KBM-7 (cell line): ENCODE data around the gene RPLP1.
"Not testable (repeated sequence)": the region's sequence is repeated elsewhere in the genome, so short reads cannot be mapped to it uniquely, and the experiment has no call there.

ENCODE experiments used
- DNase-seq: peaks from one replicate; pipeline ENCODE4 v3.0.0-alpha.2; 2015
- in situ Hi-C: fragments of 300-500 bp; cut with MboI; formaldehyde crosslinking; loops from 2 replicates; pipeline ENCODE4 v1.14.3; 2020; ENCODE audit warnings: low sequenced_read_pairs, low pct_unique_long_range_greater_than_20kb, mixed read lengths

RPLP1 gene

GRCh38 chr15:69434679-69435078 lies 17.9 kb upstream of the RPLP1 start:
- in situ Hi-C loops: no loop called here
- DNase-seq: no peak

DNA sequence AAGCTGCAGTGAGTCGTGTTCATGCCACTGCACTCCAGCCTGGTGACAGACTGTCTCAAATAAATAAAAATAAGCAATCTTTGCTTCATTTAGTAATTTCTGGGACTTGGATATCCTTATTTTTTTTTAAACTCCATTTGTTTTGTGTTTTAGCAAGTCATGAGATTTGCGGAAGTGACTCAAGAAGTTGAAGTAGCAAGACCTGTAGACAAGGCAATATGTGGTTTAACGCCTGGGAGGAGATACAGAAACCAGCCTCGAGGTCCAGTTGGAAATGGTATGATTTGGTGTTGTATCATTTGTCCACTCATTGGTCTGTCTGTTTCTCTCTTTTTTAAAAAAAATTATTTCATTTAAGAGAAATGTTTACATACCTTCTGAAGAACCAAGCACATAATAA lies 16.6 kb upstream of the RPLP1 start:
- in situ Hi-C loops: no loop called here
- no peak for DNase-seq

DNA sequence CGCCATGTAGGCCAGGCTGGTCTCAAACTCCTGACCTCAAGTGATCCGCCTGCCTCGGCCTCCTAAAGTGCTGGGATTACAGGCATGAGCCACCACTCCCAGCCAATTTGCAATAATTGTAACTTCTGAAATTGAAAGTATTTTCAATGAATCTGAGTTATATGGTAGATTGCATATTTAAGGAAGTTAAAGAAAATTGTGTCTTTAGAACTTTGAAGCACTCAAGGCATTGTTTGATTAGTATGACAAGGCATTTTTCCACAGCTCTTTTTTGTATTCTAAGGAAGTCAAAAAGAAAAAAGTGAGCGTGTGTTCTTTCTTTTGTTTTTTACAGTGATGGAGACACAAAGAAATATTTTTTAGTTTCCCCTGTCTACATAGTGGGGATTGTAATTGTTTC lies 15.7 kb upstream of the RPLP1 start:
- in situ Hi-C loops: no loop called here
- no peak for DNase-seq

- DNase-seq: no peak
- in situ Hi-C loops: no loop called here
Measured at GRCh38 chr15:69439623-69440022, 13.0 kb upstream of the RPLP1 start.

DNA sequence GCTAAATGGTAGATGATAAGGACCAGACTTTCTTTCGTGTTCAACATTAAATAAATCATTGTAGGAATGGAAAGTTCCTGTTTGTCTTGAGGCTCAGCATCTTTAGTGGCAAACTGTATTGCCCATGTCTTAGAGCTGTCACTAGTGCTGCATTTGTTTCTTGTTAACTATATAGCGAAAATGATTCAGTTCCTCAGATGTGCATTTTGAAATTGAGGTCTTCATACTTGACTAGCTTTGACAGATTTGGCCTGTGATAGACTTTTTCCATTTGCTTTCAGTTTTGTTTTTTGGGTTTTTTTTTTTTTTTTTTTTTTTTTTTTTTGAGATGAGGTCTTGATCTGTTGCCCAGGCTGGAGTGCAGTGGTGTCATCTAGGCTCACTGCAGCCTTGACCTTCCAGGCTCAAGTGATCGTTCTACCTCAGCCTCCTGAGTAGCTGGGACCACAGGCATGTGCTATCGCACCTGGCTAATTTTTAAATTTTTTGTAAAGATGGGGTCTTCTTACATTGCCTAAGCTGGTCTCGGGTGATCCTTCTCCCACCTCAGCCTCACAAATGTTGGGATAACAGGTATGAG lies 9.5 kb upstream of the RPLP1 start:
- DNase-seq: no peak

GRCh38 chr15:69444686-69445085 lies 7.9 kb upstream of the RPLP1 start:
- no peak for DNase-seq
- in situ Hi-C loops: no loop called here

More for the DNA sequence above, 9.5 kb upstream of the RPLP1 start:
- in situ Hi-C loops: no loop called here

GRCh38 chr15:69446953-69447352 lies 5.7 kb upstream of the RPLP1 start:
- DNase-seq: no peak
- in situ Hi-C loops: no loop called here

- DNase-seq, in situ Hi-C loops: not testable (repeated sequence)
Measured at GRCh38 chr15:69450221-69450620, 2.4 kb upstream of the RPLP1 start.

GRCh38 chr15:69450968-69451695 lies 1.5 kb upstream of the RPLP1 start:
- DNase-seq: no peak
- in situ Hi-C loops: no loop called here

- in situ Hi-C loops: no loop called here
- no peak for DNase-seq
Measured at GRCh38 chr15:69451951-69452691, 497 bp upstream of the RPLP1 start.

- no peak for DNase-seq
- in situ Hi-C loops: no loop called here
Measured at GRCh38 chr15:69454953-69455352, 2.3 kb downstream of the RPLP1 start.

- in situ Hi-C loops: no loop called here
- DNase-seq: no peak
Measured at GRCh38 chr15:69456208-69457166, 3.9 kb downstream of the RPLP1 start.

GRCh38 chr15:69457304-69458280 lies 5.0 kb downstream of the RPLP1 start:
- in situ Hi-C loops: no loop called here
- peak; percentile 70 for DNase-seq

- in situ Hi-C loops: no loop called here
- DNase-seq: no peak
Measured at GRCh38 chr15:69459066-69459465, 6.4 kb downstream of the RPLP1 start.

DNA sequence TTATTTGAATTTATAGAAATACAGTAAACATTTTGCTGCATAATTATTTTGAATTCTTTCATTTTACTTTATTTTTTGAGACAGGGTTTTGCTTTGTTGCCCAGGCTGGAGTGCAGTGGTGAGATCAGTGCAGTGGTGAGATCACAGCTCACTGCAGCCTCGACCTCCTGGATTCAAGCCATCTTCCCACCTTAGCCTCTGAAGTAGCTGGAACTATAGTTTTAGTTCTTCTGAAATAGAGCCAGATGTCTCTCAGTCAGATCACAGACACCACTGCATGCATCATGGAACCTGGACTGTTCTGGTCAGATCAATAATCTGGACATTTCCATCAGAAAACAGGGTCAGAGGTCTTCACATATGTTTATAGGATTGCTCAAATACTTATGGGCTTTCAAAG lies 7.9 kb downstream of the RPLP1 start:
- in situ Hi-C loops: no loop called here
- no peak for DNase-seq

- in situ Hi-C loops: no loop called here
- DNase-seq: no peak
Measured at GRCh38 chr15:69462030-69462492, 9.4 kb downstream of the RPLP1 start.

GRCh38 chr15:69462493-69463181 lies 10.0 kb downstream of the RPLP1 start:
- in situ Hi-C loops: no loop called here
- peak; percentile 100 for DNase-seq
